Measurements from ENCODE around the gene AGPS.

AGPS gene

GRCh38 chr2:177568390-177568789 lies 175.8 kb downstream of the AGPS start:
- Histone ChIP-seq H3K27ac (ENCODE audit: low read length) (no peak overlapping the region), H3K9ac (ENCODE audit: low read depth, low read length) (no peak overlapping the region), H2AFZ (ENCODE audit: low read depth, low read length) (no peak overlapping the region), H3K36me3 (ENCODE audit: insufficient read depth, low read length) (no peaks in the 10 kb centered on the region), H4K20me1 (ENCODE audit: insufficient read depth, low read length) (no peaks in the 10 kb centered on the region), H3K4me3 (ENCODE audit: low read depth in 1 of 2, low read length in 2 of 2) (no peak overlapping the region), H3K79me2 (ENCODE audit: insufficient read depth, low read length) (no peaks in the 10 kb centered on the region), H3K4me1 (ENCODE audit: insufficient read depth, low read length) (no peaks in the 10 kb centered on the region), H3K4me2 (ENCODE audit: insufficient read depth, low read length) (no peak overlapping the region), H3K27me3 (ENCODE audit: insufficient read depth, low read length, poor library complexity) (no peaks in the 10 kb centered on the region), H3K9me3 (ENCODE audit: insufficient read depth, low read length, severe bottlenecking) (no peaks in the 10 kb centered on the region)
- DNase-seq, result no peak
- ATAC-seq (ENCODE audit: insufficient read depth, low read depth), result no peak
- TF ChIP-seq, protein P1, sequence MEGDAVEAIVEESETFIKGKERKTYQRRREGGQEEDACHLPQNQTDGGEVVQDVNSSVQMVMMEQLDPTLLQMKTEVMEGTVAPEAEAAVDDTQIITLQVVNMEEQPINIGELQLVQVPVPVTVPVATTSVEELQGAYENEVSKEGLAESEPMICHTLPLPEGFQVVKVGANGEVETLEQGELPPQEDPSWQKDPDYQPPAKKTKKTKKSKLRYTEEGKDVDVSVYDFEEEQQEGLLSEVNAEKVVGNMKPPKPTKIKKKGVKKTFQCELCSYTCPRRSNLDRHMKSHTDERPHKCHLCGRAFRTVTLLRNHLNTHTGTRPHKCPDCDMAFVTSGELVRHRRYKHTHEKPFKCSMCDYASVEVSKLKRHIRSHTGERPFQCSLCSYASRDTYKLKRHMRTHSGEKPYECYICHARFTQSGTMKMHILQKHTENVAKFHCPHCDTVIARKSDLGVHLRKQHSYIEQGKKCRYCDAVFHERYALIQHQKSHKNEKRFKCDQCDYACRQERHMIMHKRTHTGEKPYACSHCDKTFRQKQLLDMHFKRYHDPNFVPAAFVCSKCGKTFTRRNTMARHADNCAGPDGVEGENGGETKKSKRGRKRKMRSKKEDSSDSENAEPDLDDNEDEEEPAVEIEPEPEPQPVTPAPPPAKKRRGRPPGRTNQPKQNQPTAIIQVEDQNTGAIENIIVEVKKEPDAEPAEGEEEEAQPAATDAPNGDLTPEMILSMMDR (IDR thresholded peaks at IDR 0.05; ENCODE audit: borderline replicate concordance, extremely low read depth, low read length, poor library complexity, severe bottlenecking), result no peak
- no peak for TF ChIP-seq EZH2 (IDR thresholded peaks at IDR 0.05; ENCODE audit: borderline replicate concordance, low read depth, low read length, severe bottlenecking)

GRCh38 chr2:177568893-177569292 lies 176.3 kb downstream of the AGPS start:
- TF ChIP-seq, protein P1 (IDR thresholded peaks at IDR 0.05; ENCODE audit: borderline replicate concordance, extremely low read depth, low read length, poor library complexity, severe bottlenecking), result no peak
- no peak for TF ChIP-seq EZH2 (IDR thresholded peaks at IDR 0.05; ENCODE audit: borderline replicate concordance, low read depth, low read length, severe bottlenecking)
- Histone ChIP-seq H3K4me2 (ENCODE audit: insufficient read depth, low read length) (no peak overlapping the region), H3K9me3 (ENCODE audit: insufficient read depth, low read length, severe bottlenecking) (no peaks in the 10 kb centered on the region), H2AFZ (ENCODE audit: low read depth, low read length) (no peak overlapping the region), H3K4me3 (ENCODE audit: low read depth in 1 of 2, low read length in 2 of 2) (no peak overlapping the region), H3K36me3 (ENCODE audit: insufficient read depth, low read length) (no peaks in the 10 kb centered on the region), H3K27ac (ENCODE audit: low read length) (no peak overlapping the region), H4K20me1 (ENCODE audit: insufficient read depth, low read length) (no peaks in the 10 kb centered on the region), H3K27me3 (ENCODE audit: insufficient read depth, low read length, poor library complexity) (no peaks in the 10 kb centered on the region), H3K79me2 (ENCODE audit: insufficient read depth, low read length) (no peaks in the 10 kb centered on the region), H3K4me1 (ENCODE audit: insufficient read depth, low read length) (no peaks in the 10 kb centered on the region), H3K9ac (ENCODE audit: low read depth, low read length) (no peak overlapping the region)
- ATAC-seq (ENCODE audit: insufficient read depth, low read depth) (no peak), DNase-seq (no peak)

- Histone ChIP-seq H3K79me2 (ENCODE audit: insufficient read depth, low read length) (no peaks in the 10 kb centered on the region), H3K27me3 (ENCODE audit: insufficient read depth, low read length, poor library complexity) (no peaks in the 10 kb centered on the region), H3K9me3 (ENCODE audit: insufficient read depth, low read length, severe bottlenecking) (no peaks in the 10 kb centered on the region), H2AFZ (ENCODE audit: low read depth, low read length) (no peak overlapping the region), H3K9ac (ENCODE audit: low read depth, low read length) (no peak overlapping the region), H3K4me1 (ENCODE audit: insufficient read depth, low read length) (no peaks in the 10 kb centered on the region), H4K20me1 (ENCODE audit: insufficient read depth, low read length) (no peaks in the 10 kb centered on the region), H3K27ac (ENCODE audit: low read length) (no peak overlapping the region), H3K4me3 (ENCODE audit: low read depth in 1 of 2, low read length in 2 of 2) (no peak overlapping the region), H3K36me3 (ENCODE audit: insufficient read depth, low read length) (no peaks in the 10 kb centered on the region), H3K4me2 (ENCODE audit: insufficient read depth, low read length) (no peak overlapping the region)
- TF ChIP-seq, protein P1 (IDR thresholded peaks at IDR 0.05; ENCODE audit: borderline replicate concordance, extremely low read depth, low read length, poor library complexity, severe bottlenecking), result no peak
- TF ChIP-seq EZH2 (IDR thresholded peaks at IDR 0.05; ENCODE audit: borderline replicate concordance, low read depth, low read length, severe bottlenecking), result no peak
- ATAC-seq (ENCODE audit: insufficient read depth, low read depth) (no peak), DNase-seq (no peak)
These were observed 179.7 kb downstream of the AGPS start for GRCh38 chr2:177572236-177572671.

GRCh38 chr2:177573120-177573519 lies 180.5 kb downstream of the AGPS start:
- no peaks in the 10 kb centered on the region for H3K36me3 ChIP-seq (ENCODE audit: insufficient read depth, low read length)
- no peak overlapping the region for H3K27ac ChIP-seq (ENCODE audit: low read length)
- no peaks in the 10 kb centered on the region for H3K4me1 ChIP-seq (ENCODE audit: insufficient read depth, low read length)
- no peaks in the 10 kb centered on the region for H3K79me2 ChIP-seq (ENCODE audit: insufficient read depth, low read length)
- H4K20me1 ChIP-seq (ENCODE audit: insufficient read depth, low read length), result no peaks in the 10 kb centered on the region
- DNase-seq, result no peak
- H3K4me2 ChIP-seq (ENCODE audit: insufficient read depth, low read length), result no peak overlapping the region
- H3K9me3 ChIP-seq (ENCODE audit: insufficient read depth, low read length, severe bottlenecking), result no peaks in the 10 kb centered on the region
- ATAC-seq (ENCODE audit: insufficient read depth, low read depth), result no peak
- no peaks in the 10 kb centered on the region for H3K27me3 ChIP-seq (ENCODE audit: insufficient read depth, low read length, poor library complexity)
- no peak overlapping the region for H3K4me3 ChIP-seq (ENCODE audit: low read depth in 1 of 2, low read length in 2 of 2)
- TF ChIP-seq EZH2 (IDR thresholded peaks at IDR 0.05; ENCODE audit: borderline replicate concordance, low read depth, low read length, severe bottlenecking), result no peak
- TF ChIP-seq, protein P1 (IDR thresholded peaks at IDR 0.05; ENCODE audit: borderline replicate concordance, extremely low read depth, low read length, poor library complexity, severe bottlenecking), result no peak
- H2AFZ ChIP-seq (ENCODE audit: low read depth, low read length), result no peak overlapping the region
- no peak overlapping the region for H3K9ac ChIP-seq (ENCODE audit: low read depth, low read length)

All from DND-41 (cell line).